Activated T-cell treated with anti-CD3 and anti-CD28 coated beads, Interleukin-2, amount 50 U/mL, for 24 hours (primary cell): ENCODE data around the gene HOXA9.

Source experiments
- DNase-seq: peaks from one replicate; pipeline ENCODE4 v3.0.0-alpha.2; 2020
- H3K27ac Mint-ChIP-seq: 2 replicates; pipeline ENCODE4 v1.8.0; 2020; ENCODE audit warnings: mild to moderate bottlenecking, mixed read lengths
- H3K27me3 Mint-ChIP-seq: 2 replicates; pipeline ENCODE4 v1.8.0; 2020; ENCODE audit warnings: mixed read lengths
- H3K36me3 Mint-ChIP-seq: 2 replicates; pipeline ENCODE4 v1.8.0; 2020; ENCODE audit warnings: low read depth, mixed read lengths
- H3K4me1 Mint-ChIP-seq: 2 replicates; pipeline ENCODE4 v1.8.0; 2020; ENCODE audit warnings: low read depth, mixed read lengths
- H3K4me3 Mint-ChIP-seq: 2 replicates; pipeline ENCODE4 v1.8.0; 2020; ENCODE audit warnings: mild to moderate bottlenecking, moderate library complexity, mixed read lengths
- H3K9me3 Mint-ChIP-seq: 2 replicates; pipeline ENCODE4 v1.8.0; 2020; ENCODE audit warnings: mixed read lengths

HOXA9 gene

DNA sequence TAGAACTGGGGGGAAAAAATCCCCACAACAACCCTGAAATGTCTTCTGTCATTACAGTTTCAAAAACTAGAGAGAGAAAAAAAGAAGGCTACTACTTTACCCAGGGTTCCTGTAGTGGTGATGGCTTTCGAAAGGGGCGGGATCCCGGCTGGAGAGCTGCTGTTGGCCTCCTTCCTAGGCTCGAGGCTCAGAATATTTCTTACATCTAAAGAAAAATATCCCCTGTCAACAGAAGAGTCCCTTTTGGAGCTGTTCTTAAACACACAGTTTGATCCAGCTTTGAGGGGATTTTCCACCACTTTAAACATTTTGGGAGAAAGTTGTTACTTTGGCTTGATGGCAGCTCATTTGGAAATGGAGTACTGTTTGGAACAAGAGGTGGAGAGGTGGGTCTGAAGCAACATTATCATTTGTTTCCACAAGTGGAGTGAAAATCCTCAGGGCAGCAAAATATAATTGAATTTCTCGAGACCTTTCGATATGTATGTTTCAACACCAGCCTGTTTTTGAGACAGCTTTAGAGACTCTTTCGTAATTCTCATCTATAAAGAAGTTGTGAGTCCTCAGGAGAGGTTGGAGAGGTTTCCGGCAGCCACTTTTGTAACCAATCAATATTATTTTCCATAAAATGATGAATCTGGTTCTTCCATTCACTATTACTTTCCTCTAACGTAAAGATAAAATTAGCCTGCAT lies 29.5 kb upstream of the HOXA9 start:
- Mint-ChIP-seq H3K27ac (no peak overlapping the region), H3K4me3 (no peak overlapping the region), H3K9me3 (no peaks in the 10 kb centered on the region), H3K36me3 (no peaks in the 10 kb centered on the region), H3K4me1 (peaks cover 15% of the 10 kb centered on the region), H3K27me3 (peaks cover 88% of the 10 kb centered on the region)
- peak; percentile 9 for DNase-seq

DNA sequence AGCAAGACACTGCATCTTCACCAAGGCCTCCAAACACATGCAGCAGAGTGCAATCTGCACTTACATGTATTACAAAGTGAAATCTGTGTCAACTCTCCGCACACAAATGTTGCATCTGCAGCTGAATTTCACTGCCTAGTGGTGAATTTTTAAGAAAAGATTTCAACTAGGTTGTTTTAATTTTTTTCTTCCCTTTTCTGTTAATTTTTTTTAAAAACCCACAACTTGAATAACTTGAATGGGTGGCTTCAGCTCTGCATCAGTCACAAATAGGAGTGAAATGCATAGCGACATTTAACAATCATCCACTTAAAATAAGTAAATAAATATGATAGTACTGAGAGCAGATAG lies 28.6 kb upstream of the HOXA9 start:
- peaks cover 93% of the 10 kb centered on the region for H3K27me3 Mint-ChIP-seq
- DNase-seq = no peak
- peaks cover 21% of the 10 kb centered on the region for H3K4me1 Mint-ChIP-seq
- H3K27ac Mint-ChIP-seq = no peak overlapping the region
- no peaks in the 10 kb centered on the region for H3K36me3 Mint-ChIP-seq
- H3K4me3 Mint-ChIP-seq = no peak overlapping the region
- no peaks in the 10 kb centered on the region for H3K9me3 Mint-ChIP-seq

DNA sequence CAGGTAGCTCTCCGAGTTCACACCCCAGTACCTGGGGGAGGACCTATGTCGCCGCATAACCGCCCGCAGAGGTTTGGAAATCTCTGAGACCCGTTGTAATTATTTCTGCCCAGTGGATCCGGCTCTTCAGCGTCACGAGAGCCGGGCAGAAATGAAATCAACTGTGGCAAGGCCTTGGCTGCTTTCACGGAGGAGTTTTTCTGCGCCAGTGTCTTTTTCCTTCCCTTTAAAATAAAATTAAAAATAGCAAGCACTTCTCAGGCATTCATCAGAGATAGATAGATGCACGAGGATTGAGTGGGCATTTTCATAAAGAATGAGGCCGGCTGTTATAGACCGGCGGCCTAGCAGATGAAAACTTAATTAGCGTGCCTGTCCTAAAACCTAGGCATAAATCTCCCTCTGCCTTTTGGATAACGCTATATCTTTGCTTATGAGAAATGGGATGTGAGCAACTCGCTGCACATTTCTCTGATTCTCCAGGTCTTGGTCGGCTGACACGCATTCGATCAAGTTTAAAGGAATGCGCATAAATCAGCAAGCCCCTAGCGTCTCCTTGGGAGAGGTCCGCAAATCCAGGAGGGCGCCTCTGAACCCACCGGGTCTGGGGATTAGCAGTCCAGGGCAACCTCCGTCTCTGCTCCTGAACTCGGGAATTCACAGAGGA lies 28.1 kb upstream of the HOXA9 start:
- Mint-ChIP-seq H3K27me3 (peaks cover 93% of the 10 kb centered on the region), H3K4me1 (peaks cover 24% of the 10 kb centered on the region), H3K4me3 (peak overlapping the region; percentile 57), H3K27ac (no peak overlapping the region), H3K36me3 (no peaks in the 10 kb centered on the region), H3K9me3 (no peaks in the 10 kb centered on the region)
- peak; percentile 37 for DNase-seq

DNA sequence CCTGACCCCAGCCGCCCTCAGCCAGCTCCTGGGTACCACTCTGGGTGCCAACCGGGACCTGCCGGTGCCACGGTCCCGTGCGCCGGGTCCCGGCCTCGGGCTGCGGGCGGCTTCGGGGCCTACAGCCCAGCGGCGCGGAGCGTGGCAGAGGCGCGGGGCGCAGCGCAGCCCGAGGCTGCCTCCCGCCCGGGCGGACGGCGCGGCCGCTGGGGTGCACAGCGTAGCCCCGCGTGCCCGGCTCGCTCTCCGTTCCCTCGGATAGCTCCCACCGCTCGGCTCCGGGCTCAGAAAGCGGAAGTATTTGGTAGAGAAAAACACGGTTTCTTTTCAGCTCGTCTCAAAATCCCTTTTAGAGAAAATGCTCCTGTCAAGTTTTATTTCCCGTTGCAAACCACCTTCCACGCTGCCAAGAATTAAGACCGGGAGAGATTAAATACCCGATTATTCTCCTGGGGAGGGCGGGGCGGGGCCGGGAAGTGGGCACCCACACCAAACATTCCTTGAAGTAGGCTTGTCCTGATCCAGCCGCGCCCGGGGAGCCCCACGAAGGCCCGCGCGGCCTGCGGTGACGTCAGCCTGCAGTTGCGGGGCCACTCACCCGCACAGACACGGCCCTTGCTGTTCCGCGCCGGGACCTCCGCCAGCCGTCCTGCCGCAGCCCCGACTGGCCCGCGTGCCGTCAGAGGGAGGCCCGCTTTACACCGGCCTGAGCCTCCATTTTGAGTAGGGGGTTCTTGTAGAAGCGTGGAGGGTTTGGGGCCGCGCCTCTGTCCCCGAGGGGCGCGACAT lies 27.4 kb upstream of the HOXA9 start:
- no peaks in the 10 kb centered on the region for H3K9me3 Mint-ChIP-seq
- H3K27ac Mint-ChIP-seq = no peak overlapping the region
- peaks cover 31% of the 10 kb centered on the region for H3K4me1 Mint-ChIP-seq
- no peaks in the 10 kb centered on the region for H3K36me3 Mint-ChIP-seq
- peak; percentile 34 for DNase-seq
- peak overlapping the region; percentile 57 for H3K4me3 Mint-ChIP-seq
- peaks cover 93% of the 10 kb centered on the region for H3K27me3 Mint-ChIP-seq

DNA sequence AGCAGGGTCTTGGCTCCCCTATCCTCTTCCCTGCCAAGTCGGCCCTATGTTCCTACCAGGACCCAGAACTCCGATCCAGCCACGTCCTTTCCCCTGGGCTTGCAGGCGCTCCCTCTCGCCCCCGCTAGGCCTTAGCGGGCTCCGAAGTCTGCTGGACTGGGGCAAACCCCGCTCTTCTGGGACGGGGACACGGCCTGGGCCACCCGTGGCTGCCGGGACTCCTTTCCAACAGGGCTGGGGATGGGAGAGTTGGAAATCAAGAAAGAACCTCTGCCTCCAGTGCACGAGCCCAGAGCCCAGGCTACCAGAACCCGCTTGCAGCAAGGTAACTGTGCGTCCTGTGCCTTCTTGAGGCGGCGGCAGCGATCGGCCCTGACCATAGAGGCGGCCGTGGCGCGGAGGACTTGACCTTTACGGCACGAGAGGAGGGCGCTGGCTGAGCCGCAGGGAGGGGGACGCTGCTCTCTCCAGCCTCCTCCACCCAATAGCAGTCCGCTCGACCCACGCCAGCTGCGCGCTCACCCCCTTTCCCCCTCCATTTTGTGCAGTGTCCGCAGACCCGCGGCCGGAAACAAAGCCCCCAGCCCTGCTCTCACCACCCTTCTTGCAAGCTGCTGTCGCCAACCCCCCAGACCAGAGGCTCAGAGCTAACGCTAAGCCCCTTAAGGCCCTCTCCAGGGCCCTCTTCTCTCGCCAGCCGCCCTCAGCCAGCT lies 26.7 kb upstream of the HOXA9 start:
- Mint-ChIP-seq H3K27ac (no peak overlapping the region), H3K27me3 (peaks cover 93% of the 10 kb centered on the region), H3K36me3 (no peaks in the 10 kb centered on the region), H3K4me1 (peaks cover 37% of the 10 kb centered on the region), H3K9me3 (no peaks in the 10 kb centered on the region), H3K4me3 (peak overlapping the region; percentile 55)
- DNase-seq = peak; percentile 46

DNA sequence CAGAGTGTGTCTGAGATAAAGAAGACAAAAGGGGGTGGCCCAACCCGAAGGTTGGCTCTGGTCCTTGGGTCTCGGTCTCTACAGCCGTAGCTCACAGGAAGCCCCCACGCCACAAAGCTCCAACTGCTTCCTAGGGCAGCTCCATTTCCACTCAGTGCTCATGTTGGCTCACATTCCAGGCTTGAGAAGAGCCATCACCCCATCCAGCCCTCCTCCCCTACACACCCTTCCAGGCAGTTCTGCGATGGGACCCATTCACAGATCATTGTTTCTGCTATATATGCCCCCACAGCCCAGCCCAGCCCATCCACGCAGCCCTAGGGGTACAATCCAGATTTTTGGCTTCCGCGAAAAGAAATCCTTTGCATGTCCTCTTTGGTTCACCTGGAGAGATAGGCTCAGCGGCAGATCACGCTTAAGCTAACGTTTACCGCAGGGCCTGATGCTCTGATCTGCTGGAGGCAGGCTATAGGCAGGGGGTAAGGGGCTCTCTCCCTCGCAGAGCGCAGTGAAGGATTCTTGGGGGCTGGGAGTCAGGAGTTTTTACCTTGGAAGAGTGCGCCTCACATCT lies 25.9 kb upstream of the HOXA9 start:
- Mint-ChIP-seq H3K4me3 (no peak overlapping the region), H3K36me3 (no peaks in the 10 kb centered on the region), H3K9me3 (no peaks in the 10 kb centered on the region), H3K4me1 (peaks cover 39% of the 10 kb centered on the region), H3K27me3 (peaks cover 94% of the 10 kb centered on the region), H3K27ac (no peak overlapping the region)
- peak; percentile 35 for DNase-seq

DNA sequence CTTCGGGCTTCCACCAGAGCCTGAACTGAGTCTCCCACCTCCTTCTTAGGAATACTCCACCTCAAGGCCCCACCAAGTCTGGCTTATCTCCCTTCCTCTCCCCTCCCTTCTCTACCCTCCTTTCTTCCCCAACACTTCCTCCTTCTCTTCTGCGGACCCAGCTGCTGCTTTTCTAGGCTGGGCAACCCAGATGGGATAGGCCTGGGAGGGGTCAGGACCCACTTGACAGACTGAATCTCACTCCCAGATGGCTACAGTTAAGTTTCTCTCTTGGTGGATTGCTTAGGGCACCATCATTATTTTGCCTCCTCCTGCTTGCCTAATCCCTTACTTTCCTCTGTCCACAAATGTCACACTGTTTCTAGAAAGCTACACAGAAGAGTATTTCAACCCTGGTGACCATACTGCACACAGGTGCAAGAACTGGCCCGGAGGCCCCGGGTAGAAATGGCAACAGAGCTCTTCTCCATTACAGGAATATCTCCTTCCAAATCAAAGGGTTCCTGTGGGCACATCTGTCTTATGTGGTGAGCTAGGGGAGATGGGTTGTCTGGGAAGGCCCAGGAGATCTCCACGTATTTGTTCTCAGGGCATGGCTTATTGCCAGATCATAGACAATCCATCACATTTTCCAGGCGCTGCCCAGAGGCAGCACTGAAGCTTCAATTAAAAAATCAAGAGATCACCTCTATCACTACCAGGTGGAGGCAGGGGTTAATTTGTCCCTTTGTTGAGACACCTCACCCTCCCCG lies 24.8 kb upstream of the HOXA9 start:
- peaks cover 97% of the 10 kb centered on the region for H3K27me3 Mint-ChIP-seq
- no peak overlapping the region for H3K4me3 Mint-ChIP-seq
- H3K27ac Mint-ChIP-seq = no peak overlapping the region
- no peaks in the 10 kb centered on the region for H3K36me3 Mint-ChIP-seq
- H3K9me3 Mint-ChIP-seq = no peaks in the 10 kb centered on the region
- peaks cover 50% of the 10 kb centered on the region for H3K4me1 Mint-ChIP-seq
- DNase-seq = peak; percentile 28

DNA sequence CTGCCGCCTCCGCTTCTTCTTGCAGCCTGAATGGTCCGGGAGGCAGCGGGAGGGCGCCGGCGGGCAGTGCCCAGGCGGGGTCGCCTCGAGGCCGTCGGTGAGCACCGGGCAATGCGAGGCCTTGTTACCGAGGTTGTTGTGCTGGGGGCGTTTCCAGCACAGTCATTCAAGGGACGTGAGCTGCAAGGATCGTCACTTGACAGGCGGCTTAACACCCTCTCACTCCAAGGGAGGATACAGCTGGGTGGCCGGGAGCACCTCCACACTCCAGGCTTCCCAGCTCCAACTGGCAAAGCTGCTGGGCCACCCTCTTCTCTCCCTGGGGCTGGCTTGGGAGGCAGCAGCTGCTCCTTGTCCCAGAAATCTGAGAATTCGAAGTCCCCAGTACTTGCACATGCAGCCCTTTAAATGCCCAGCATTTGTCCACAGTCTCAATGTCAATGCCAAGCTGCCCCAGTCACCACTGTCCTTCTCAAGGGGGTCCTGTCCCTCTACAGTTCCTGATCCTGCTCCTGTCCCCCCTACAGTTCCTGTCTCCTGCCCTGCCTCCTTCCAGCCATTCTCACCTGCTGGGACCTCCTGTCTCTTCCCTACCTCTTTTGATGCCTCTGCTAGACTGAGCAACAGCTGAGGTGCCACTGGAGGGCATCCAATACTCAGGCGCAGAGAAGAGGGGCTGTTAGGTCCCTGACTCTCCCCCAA lies 24.1 kb upstream of the HOXA9 start:
- Mint-ChIP-seq H3K27ac (no peak overlapping the region), H3K4me3 (no peak overlapping the region), H3K9me3 (no peaks in the 10 kb centered on the region), H3K36me3 (no peaks in the 10 kb centered on the region), H3K4me1 (peaks cover 57% of the 10 kb centered on the region), H3K27me3 (peaks cover 97% of the 10 kb centered on the region)
- peak; percentile 40 for DNase-seq

DNA sequence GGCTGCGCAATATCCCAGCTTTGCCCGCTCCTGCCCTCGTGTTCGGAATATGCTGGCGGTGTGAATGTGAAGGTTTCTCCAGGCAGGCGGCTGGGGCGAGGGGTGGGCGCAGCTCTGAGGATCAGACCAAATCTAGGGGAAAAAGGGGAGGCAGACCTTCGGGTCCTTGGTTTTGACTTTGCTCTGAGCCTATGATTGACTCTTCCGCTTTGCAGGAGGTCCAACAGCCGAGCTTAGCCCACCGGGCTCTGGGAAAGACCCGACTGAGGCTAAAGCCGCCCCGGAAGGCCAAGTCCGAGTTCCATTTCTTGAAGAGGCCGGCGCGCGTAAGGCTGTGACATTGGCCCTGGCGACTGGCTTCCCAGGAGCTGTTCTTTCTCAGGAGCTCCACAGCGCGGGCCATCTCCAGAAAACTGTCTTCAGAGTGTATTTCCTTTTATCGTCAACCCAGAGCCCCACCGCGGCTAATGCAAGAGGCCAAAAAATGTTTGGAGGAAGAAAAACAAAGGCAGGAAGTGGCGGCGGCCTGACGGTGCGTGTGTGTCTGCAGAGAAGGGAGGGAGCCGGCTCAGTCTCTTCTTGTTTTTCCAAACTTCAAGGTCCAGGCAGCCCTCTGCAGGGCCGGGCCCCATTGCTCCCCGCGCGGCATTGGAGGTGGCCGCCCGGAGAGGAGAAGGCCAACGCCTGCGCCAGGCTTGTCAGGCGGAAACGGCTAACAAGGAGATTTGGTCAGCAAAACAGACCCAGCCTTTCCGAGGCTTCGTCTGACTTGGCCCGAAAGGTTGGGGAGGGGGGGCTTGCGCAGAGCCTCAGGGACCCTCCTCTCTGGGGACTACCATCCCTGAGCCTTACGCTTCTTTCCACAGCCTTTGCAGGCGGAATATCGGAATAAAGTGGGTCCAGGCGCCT lies 23.3 kb upstream of the HOXA9 start:
- Mint-ChIP-seq H3K36me3 (no peaks in the 10 kb centered on the region), H3K27me3 (peaks cover 95% of the 10 kb centered on the region), H3K4me1 (peaks cover 63% of the 10 kb centered on the region), H3K9me3 (no peaks in the 10 kb centered on the region), H3K4me3 (peak overlapping the region; percentile 63), H3K27ac (no peak overlapping the region)
- DNase-seq = peak; percentile 49

DNA sequence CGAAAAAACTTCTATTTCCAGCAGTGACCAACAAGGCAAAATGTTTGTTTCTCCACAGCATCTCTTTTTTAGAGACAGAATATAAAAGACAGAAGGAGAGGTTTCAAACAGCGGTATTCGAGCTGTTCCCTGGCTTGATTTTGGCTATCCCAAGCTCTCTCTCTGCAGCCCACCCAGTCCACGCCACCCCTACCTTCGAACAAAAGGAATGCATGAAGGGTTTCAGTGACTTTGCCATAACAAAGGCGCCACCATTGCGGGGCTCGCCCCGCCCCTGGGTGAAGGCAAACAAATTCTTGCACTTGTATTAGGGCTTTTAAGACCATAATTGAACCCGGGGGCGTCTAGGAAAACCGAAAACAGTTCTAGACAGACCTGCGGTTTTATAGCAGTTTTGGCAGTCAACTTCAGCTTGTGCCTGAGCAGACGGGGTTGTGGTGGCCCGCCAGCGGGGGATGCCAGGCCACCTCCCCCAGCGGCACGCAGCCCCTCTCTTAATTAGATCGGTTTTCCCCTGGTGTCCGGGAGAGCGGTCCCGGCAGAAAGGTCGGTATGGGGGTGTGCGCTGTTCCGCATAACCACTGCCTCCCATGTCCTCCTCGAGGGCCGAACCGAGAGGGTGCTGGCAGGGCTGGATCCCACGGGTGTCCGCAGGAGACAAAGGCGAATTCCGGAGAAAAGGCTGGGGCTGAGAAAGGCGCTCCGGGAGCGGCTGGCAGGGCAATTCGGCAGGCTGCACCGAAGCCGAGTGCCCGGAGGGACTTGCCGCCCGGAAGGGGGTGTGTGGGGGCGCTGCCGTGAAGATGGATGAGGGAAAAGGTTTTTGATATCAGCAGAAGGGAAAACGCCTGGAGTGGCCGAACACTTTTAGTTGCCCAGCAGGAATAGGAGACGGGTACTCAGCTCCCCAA lies 22.4 kb upstream of the HOXA9 start:
- H3K4me3 Mint-ChIP-seq = peak overlapping the region; percentile 63
- peaks cover 60% of the 10 kb centered on the region for H3K4me1 Mint-ChIP-seq
- H3K36me3 Mint-ChIP-seq = no peaks in the 10 kb centered on the region
- no peak overlapping the region for H3K27ac Mint-ChIP-seq
- peaks cover 95% of the 10 kb centered on the region for H3K27me3 Mint-ChIP-seq
- no peaks in the 10 kb centered on the region for H3K9me3 Mint-ChIP-seq
- DNase-seq = peak; percentile 41

DNA sequence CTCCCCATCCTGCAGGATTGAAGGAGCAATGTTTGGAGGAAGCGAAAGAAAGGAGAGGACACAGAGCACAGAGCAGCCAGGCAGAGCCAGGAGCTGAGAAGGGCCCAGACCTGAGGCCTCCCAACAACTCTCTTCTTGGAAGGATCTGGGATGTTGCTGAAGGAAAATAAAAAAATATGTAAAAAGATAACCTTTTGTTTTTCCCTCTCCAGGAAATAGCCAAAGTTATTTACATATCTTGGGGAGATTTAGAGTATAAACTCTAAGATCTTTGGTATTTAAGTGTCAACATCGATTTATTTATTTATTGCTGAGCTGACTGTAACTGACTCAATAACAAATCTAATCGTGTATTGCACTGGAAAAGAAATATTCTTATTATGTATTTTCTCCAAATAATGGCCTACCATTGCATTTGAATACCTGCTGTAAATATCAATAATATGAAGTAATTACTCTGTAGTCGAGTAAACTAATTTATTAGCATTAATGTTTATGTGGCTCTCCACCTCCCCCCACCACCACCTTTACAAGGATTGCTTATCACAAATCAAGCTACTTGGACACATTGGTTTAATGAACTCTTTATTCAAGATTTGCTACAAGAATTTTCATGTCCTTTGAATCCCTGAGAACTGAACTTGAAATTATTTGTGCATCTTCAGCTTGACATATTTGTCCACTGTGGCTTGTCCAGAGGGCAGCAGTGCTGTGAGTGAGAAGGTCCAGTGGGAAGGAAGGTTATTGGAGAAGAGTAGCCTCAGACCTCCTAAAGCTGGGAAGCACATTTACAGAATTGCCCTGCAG lies 21.5 kb upstream of the HOXA9 start:
- H3K4me3 Mint-ChIP-seq = no peak overlapping the region
- DNase-seq = peak; percentile 16
- no peak overlapping the region for H3K27ac Mint-ChIP-seq
- peaks cover 54% of the 10 kb centered on the region for H3K4me1 Mint-ChIP-seq
- H3K36me3 Mint-ChIP-seq = no peaks in the 10 kb centered on the region
- peaks cover 97% of the 10 kb centered on the region for H3K27me3 Mint-ChIP-seq
- H3K9me3 Mint-ChIP-seq = no peaks in the 10 kb centered on the region
